Heart left ventricle (tissue), 13 donors: ENCODE measurements around the gene DCST1.

ENCODE experiments used
- CTCF ChIP-seq, 12 donors: fragments of 200-600 bp; sonication (generic) in 4 of 12; IDR thresholded peaks; one replicate each; pipeline versions ENCODE4 v1.5.0 to v1.8.0; 2018 to 2022; ENCODE audit warnings: antibody characterized with exemption in 12 of 12, mild to moderate bottlenecking in 5 of 12
- POLR2A ChIP-seq, 2 donors: fragments of 450-650 bp; IDR thresholded peaks; one replicate each; pipeline ENCODE4 v1.6.1; 2017; ENCODE audit warnings: antibody characterized with exemption in 2 of 2, mild to moderate bottlenecking in 2 of 2, moderate library complexity in 2 of 2
- donor health status: ischemic (EF 13 %, LVEDD 7.1; RV severe dilation, severe dysfunction).
- donor health status: DM: no; HTN: yes; CAD: no.
- donor health status: DM: no; HTN: no; CAD: no.
- donor health status: ischemic (EF 25% LVEDD 6.9; RV normal size, moderate dysfunction).
- donor health status: ischemic (EF 25% LVEDD 5.7; RV mildly dilated, moderate dysfunction).
- donor health status: ischemic (EF 35%, LVEDD 5.7; RV mildly dilated, moderate dysfunction).
- donor health status: nonischemic (EF 11% LVEDD 7.7; RV severe dilation, severe dysfunction).
- donor health status: DM: yes; HTN: yes; CAD: no.
- donor health status: PGD.
- donor health status: ischemic (EF 29% LVEDD 5.4; RV normal size, mild dysfunction).
- donor health status: nonischemic (EF 23%, LVEDD 6.1; RV moderate dilation, normal function).

- peak; percentile 95 to 99 (median 98) for TF ChIP-seq CTCF (IDR thresholded peaks at IDR 0.05)
- TF ChIP-seq POLR2A (IDR thresholded peaks at IDR 0.05): no peak
These were observed 57.7 kb downstream of the DCST1 start for GRCh38 chr1:155091071-155092051.
